AG09319 (cell line): ENCODE measurements around the gene RNU2-1.

Experiments
- DNase-seq: peaks from one replicate; pipeline ENCODE4 v3.0.0-alpha.2; 2010; ENCODE audit warnings: low read depth; ENCODE audit errors: extremely low read depth
- CTCF ChIP-seq: IDR thresholded peaks from 2 replicates; pipeline ENCODE4 v1.5.1; 2011; ENCODE audit warnings: low read depth, mild to moderate bottlenecking, inconsistent platforms, low read length, moderate library complexity

RNU2-1 gene

DNA sequence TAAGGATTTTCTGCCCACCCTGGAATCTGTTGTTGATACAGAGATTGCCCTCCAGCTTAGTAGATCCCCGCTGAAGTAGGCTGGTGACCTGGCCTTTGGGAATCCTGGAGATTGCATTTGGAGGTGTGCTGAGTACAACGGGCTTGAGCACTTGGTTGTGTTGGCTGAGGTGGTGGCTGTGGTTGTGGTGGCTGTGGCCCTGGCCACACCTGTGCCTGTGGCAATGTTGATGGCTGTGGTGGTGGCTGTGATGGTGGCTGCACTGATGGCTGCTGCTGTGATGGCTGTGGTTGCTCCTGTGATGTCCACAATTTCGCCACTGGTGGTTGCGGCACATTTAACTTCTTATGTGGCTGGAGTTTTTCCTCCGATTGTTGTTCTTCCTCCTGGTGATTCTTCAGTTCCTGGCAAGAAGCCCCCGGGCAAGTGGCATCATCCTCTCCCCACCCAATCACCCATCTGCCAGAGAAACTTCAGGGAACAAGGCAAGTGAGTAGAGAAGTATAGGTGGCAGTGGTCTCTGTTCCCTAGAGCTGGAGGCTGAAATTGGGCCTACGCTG, 9.6 kb downstream of the RNU2-1 start:
- TF ChIP-seq CTCF: no peak
- DNase-seq: no peak

GRCh38 chr17:43220511-43221125, 13.2 kb downstream of the RNU2-1 start:
- no peak for TF ChIP-seq CTCF

GRCh38 chr17:43219746-43220380, 13.9 kb downstream of the RNU2-1 start:
- DNase-seq: no peak
- TF ChIP-seq CTCF: no peak

More at GRCh38 chr17:43220511-43221125, 13.2 kb downstream of the RNU2-1 start:
- no peak for DNase-seq

- no peak for TF ChIP-seq CTCF
- no peak for DNase-seq
Observed at GRCh38 chr17:43219001-43219400, 14.8 kb downstream of the RNU2-1 start.

- TF ChIP-seq CTCF: no peak
Observed at GRCh38 chr17:43217614-43218087, 16.1 kb downstream of the RNU2-1 start.

DNA sequence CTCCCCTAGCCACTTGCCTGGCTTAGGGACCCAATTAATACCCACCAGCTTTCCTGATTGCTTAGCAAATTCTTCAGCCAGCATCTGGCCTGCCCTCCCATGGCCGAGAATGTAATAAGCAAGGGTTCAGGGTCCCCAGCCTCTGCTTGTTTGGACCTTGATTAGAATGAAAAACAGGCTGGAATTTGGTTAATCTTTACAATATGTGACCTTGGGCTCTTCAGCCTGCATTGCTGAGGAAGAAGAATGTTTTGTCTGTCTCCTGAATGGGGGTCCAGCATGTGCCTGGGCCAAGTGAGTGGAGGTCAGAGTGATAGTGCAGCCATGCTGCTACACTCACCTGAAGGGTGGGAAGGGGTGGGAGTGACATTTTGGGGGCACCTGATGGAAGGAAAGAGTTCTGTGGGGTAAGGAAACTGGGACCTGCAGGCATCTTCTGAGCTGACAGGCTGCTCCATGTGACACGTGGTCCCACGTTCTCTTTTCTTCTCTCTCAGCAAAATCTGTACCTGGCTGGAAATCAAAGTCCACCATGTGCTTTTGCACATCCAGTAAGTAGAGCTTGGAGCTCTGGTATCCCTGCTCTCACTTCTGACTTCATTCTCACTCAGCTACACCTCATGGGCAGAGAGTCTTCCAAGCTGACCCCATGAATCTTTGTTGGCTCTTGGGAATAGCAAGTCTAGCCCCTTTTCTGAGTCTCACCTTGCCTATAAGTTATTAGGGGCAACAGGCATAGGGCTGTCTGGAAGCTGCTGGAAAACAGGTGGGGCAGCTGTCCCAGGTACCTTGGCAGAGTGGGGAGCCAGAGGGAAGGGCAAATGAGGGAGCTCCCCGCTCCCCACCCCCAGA, 16.8 kb downstream of the RNU2-1 start:
- no peak; the same call in none of the 2 replicates for TF ChIP-seq CTCF
- DNase-seq: no peak

More at GRCh38 chr17:43217614-43218087, 16.1 kb downstream of the RNU2-1 start:
- no peak for DNase-seq
